AG04450 (cell line): Measurements from ENCODE around the gene SRGAP3. TPM values are rescaled to one million over a fixed set of nuclear protein-coding genes. Genes with fewer than 3 reads are reported as not detected.

ENCODE experiments used
- CTCF ChIA-PET: fragments of 300-600, 350-600 bp; formaldehyde crosslinking; extraction: SDS; loops from one replicate; lab custom pipeline; 2022; ENCODE audit warnings: antibody characterized with exemption, inconsistent platforms; lab: Charles Lee
- POLR2A ChIA-PET: fragments of 350-600 bp; formaldehyde crosslinking; extraction: SDS; loops from one replicate; lab custom pipeline; 2021; ENCODE audit warnings: antibody characterized with exemption, inconsistent platforms; lab: Yijun Ruan, JAX
- DNase-seq: peaks from one replicate; pipeline ENCODE4 v3.0.0-alpha.2; 2011; ENCODE audit warnings: low read depth, low spot score
- H3K27ac ChIP-seq: one replicate; pipeline ENCODE4 v1.5.1; 2012; ENCODE audit warnings: low read depth, low read length, control low read depth
- H3K27me3 ChIP-seq: one replicate; pipeline ENCODE4 v1.6.0; 2012; ENCODE audit warnings: low read length; ENCODE audit not compliant: control insufficient read depth, insufficient read depth
- H3K4me3 ChIP-seq: 2 replicates; pipeline ENCODE4 v1.5.1; 2011; ENCODE audit warnings: mild to moderate bottlenecking, low read depth, low read length, control low read depth
- H3K9me3 ChIP-seq: 2 replicates; pipeline ENCODE4 v1.5.1; 2012; ENCODE audit warnings: low read length; ENCODE audit not compliant: control insufficient read depth, insufficient read depth
- polyA plus RNA-seq: library from polyadenylated mRNA; depleted of rRNA; stranded (reverse); fragments of >200 nt; gene quantifications from 2 replicates; pipeline ENCODE4 v1.2.3, GENCODE V29; 2011
- TF ChIP-seq, protein P1 (sequence below): IDR thresholded peaks from 2 replicates; pipeline ENCODE4 v1.5.1; 2011; ENCODE audit warnings: low read depth, low read length, control low read depth, inconsistent platforms

Gene SRGAP3
- polyA plus RNA-seq, 1 experiment, result 0.61 TPM

DNA sequence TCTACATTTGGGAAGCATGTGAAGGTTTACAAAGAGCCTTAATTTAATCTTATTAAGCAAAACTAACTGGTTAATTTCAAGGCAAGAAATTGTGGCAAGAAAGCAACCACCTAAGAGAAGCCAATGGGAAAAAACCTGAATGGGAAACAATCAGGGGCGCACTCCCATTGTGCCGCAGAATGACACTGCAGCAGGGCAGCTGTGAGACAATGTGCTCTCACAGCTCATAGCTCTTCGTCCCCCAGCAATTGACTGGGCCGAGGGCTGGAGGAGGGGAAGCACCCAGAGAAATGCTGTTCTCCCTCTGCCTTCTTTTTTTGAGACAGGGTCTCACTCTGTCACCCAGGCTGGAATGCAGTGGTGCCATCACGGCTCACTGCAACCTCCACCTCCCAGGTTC lies 192.9 kb downstream of the SRGAP3 start:
- CTCF ChIA-PET, result no interaction called here
- DNase-seq, result no peak
- POLR2A ChIA-PET, result interaction anchor here (0.6 kb wide), 1 partner anchor 265 kb away, joined by 3 read pairs; no protein-coding TSS in a partner anchor
- TF ChIP-seq, protein P1, sequence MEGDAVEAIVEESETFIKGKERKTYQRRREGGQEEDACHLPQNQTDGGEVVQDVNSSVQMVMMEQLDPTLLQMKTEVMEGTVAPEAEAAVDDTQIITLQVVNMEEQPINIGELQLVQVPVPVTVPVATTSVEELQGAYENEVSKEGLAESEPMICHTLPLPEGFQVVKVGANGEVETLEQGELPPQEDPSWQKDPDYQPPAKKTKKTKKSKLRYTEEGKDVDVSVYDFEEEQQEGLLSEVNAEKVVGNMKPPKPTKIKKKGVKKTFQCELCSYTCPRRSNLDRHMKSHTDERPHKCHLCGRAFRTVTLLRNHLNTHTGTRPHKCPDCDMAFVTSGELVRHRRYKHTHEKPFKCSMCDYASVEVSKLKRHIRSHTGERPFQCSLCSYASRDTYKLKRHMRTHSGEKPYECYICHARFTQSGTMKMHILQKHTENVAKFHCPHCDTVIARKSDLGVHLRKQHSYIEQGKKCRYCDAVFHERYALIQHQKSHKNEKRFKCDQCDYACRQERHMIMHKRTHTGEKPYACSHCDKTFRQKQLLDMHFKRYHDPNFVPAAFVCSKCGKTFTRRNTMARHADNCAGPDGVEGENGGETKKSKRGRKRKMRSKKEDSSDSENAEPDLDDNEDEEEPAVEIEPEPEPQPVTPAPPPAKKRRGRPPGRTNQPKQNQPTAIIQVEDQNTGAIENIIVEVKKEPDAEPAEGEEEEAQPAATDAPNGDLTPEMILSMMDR, result no peak
- H3K27me3 ChIP-seq, result no peaks in the 10 kb centered on the region
- H3K27ac ChIP-seq, result no peak overlapping the region
- H3K9me3 ChIP-seq, result no peaks in the 10 kb centered on the region
- no peak overlapping the region for H3K4me3 ChIP-seq

DNA sequence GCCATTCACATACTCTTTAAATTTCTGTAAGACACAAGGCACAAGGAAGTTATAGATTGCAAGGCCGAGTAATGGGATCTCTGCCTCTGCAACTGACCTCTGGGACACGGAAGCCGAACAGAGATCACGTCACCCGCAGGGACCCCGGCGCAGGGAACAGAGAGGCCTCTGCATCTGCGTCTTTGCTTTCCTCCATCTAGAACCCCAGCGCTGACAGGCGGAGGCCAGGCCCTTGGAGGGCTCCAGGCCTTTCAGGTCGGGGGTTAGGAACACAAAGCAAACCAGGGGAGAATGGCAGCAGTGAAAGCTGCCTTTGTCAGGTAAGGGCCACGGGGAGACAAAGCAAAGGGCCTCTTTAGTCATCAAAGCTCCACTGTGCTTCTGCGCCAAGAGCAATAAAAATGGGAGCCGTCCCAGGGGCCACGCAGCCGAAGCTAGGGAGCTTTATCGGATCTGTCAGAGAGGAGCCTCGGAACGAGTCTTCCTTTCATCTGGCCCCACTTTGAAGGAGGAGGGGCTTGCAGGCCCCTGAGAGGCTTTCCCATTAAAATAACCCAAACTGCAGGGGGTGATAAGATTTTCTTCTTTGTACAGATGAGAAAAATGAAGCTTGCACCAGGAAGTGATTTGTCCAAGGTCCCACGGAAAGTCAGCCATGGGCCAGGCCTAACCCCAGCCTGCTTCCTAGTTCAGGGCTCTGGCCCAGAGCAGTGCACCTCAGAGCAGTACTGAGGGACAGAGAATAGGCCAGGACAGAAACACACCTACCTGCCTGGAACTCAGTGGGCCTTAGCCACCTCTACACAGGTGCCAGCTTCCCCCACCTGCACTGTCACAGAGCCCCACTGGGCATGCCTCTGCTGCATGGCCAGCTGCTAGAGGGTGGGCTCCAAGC lies 201.7 kb downstream of the SRGAP3 start:
- no peak for DNase-seq
- CTCF ChIA-PET, result interaction anchor here (1.1 kb wide), 1 partner anchor 278 kb away, joined by 3 read pairs; the partner anchor contains the start of gene OXTR
- Histone ChIP-seq H3K9me3 (no peaks in the 10 kb centered on the region), H3K27ac (no peak overlapping the region), H3K4me3 (no peak overlapping the region), H3K27me3 (peaks cover 4% of the 10 kb centered on the region)
- TF ChIP-seq, protein P1, result no peak
- POLR2A ChIA-PET, result no interaction called here

DNA sequence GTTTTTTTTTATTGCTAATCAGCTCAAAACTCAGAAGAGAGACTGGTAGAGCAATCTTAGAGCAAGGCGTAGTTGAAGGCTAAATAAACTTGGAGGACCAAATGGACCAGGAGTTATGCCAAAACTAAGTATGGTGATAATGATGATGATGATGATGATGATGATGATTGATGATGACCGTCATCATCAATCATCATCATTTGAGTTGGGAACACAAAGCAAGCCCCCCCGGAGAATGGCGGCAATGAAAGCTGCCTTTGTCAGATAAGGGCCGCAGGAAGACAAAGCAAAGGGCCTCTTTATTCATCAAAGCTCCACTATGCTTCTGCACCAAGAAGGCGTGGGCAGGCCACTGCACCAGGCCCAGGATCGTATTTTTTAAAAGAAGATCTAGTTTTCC lies 204.1 kb downstream of the SRGAP3 start:
- CTCF ChIA-PET, result no interaction called here
- H3K9me3 ChIP-seq, result no peaks in the 10 kb centered on the region
- POLR2A ChIA-PET, result no interaction called here

DNA sequence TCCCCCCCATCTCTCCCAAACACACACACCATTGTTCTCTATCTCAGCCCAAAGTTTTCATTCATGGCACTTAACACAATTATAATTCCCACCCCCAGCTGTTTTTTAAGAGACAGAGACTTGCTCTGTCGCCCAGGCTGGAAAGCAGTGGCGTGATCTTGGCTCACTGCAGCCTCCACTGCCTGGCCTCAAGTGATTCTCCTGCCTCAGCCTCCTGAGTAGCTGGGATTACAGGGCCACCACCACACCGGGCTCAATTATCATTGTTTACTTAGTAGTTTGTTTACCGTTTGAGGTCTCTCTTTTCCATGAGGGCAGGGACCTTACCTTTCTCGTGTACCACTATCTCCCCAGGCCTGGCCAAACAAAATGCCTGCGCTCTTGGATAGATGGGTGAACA lies 206.4 kb downstream of the SRGAP3 start:
- H3K4me3 ChIP-seq, result no peak overlapping the region
- H3K27ac ChIP-seq, result no peak overlapping the region
- POLR2A ChIA-PET, result no interaction called here
- TF ChIP-seq, protein P1, result no peak
- H3K27me3 ChIP-seq, result peaks cover 4% of the 10 kb centered on the region
- no peaks in the 10 kb centered on the region for H3K9me3 ChIP-seq
- CTCF ChIA-PET, result no interaction called here
- no peak for DNase-seq

More for the DNA sequence above, 204.1 kb downstream of the SRGAP3 start:
- H3K27ac ChIP-seq, result no peak overlapping the region
- DNase-seq, result no peak
- H3K27me3 ChIP-seq, result peaks cover 4% of the 10 kb centered on the region
- no peak overlapping the region for H3K4me3 ChIP-seq
- TF ChIP-seq, protein P1, result no peak

DNA sequence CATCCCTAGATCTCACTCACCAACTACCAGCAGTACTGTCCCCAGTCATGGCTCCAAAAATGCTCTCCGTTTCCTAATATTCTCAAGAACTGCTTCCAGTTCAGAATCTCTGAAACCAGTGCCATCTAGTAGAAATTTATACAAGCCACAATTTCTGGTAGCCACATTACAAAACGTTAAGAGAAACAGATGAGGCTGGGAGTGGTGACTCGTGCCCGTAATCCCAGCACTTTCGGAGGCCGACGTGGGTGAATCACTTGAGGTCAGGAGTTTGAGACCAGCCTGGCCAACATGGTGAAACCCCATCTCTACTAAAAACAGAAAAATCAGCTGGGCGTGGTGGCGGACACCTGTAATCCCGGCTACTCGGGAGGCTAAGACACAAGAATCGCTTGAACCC lies 207.8 kb downstream of the SRGAP3 start:
- Histone ChIP-seq H3K27me3 (peaks cover 6% of the 10 kb centered on the region), H3K4me3 (no peak overlapping the region), H3K27ac (no peak overlapping the region), H3K9me3 (no peaks in the 10 kb centered on the region)
- TF ChIP-seq, protein P1, result no peak
- ChIA-PET CTCF (no interaction called here), POLR2A (no interaction called here)
- DNase-seq, result no peak
